LNCaP clone FGC (cell line): ENCODE results near the gene DYRK1A.

Experiments
- DNase-seq: peaks from one replicate; pipeline ENCODE4 v3.0.0-alpha.2; 2011; ENCODE audit warnings: low read depth
- H3K4me3 ChIP-seq: 2 replicates; pipeline ENCODE4 v1.5.1; 2011; ENCODE audit warnings: mild to moderate bottlenecking, low read depth, low read length, control low read depth
- TF ChIP-seq, protein P1 (sequence below): IDR thresholded peaks from 2 replicates; pipeline ENCODE4 v1.5.1; 2012; ENCODE audit warnings: mild to moderate bottlenecking; ENCODE audit not compliant: control insufficient read depth, insufficient read depth; ENCODE audit errors: extremely low read depth

Gene DYRK1A

DNA sequence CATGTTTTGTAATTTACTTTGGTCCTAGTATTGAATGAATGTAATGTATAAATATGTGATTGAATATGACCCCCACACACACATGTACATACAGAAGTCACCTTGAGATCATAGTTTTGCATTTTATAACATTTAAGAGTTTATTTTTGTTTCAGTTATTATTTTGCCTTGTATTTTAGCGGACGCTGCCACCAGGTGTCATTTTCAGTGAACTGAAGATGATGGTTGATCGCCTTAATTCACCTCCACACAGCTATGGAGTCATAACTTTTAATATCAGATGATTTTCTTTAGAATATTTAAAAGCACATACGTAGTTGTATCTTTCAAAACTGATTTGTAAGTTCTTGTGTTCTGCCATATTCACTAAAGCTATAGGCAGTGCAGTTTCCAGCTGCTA is 130.4 kb downstream of the DYRK1A start:
- no peak for DNase-seq
- H3K4me3 ChIP-seq = no peak overlapping the region
- TF ChIP-seq, protein P1, sequence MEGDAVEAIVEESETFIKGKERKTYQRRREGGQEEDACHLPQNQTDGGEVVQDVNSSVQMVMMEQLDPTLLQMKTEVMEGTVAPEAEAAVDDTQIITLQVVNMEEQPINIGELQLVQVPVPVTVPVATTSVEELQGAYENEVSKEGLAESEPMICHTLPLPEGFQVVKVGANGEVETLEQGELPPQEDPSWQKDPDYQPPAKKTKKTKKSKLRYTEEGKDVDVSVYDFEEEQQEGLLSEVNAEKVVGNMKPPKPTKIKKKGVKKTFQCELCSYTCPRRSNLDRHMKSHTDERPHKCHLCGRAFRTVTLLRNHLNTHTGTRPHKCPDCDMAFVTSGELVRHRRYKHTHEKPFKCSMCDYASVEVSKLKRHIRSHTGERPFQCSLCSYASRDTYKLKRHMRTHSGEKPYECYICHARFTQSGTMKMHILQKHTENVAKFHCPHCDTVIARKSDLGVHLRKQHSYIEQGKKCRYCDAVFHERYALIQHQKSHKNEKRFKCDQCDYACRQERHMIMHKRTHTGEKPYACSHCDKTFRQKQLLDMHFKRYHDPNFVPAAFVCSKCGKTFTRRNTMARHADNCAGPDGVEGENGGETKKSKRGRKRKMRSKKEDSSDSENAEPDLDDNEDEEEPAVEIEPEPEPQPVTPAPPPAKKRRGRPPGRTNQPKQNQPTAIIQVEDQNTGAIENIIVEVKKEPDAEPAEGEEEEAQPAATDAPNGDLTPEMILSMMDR = peak; percentile 44

DNA sequence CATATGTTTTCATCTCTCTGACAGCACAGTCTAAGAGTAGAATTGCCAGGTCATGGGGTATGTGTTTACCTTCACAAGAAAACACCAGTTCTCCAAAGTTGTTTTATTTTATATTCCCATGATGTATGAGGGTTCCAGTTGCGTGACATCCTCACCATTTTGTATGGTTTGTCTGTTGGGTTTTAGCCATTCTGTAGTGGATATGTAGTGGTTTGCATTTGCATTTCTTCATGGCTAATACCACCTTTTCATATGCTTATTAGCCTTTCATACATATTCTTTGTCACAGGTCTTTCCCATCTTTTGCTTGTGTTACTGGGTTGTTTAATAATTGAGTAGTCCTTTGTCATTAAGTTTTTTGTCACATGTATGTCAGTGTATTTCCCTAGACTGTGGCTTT is 132.1 kb downstream of the DYRK1A start:
- DNase-seq = no peak
- TF ChIP-seq, protein P1 = no peak
- H3K4me3 ChIP-seq = no peak overlapping the region

DNA sequence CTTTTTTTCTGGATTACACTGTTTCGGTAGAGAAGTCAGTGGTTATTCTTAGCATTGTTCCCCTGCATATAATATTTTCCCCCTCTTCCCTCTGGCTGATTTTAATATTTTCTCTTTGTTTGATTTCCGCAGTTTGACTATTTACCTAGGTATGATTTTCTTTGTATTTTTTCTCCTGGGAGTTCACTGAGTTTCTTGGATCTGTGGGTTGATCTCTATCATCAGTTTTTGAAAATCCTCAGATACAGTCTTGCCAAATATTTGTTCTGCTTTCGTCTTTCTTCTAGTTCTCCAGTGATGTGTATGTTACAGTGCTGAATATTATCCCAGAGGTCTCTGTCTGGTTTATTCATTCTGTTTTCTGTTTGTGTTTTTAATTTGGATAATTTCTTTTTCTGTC is 136.4 kb downstream of the DYRK1A start:
- TF ChIP-seq, protein P1 = no peak
- no peak for DNase-seq

DNA sequence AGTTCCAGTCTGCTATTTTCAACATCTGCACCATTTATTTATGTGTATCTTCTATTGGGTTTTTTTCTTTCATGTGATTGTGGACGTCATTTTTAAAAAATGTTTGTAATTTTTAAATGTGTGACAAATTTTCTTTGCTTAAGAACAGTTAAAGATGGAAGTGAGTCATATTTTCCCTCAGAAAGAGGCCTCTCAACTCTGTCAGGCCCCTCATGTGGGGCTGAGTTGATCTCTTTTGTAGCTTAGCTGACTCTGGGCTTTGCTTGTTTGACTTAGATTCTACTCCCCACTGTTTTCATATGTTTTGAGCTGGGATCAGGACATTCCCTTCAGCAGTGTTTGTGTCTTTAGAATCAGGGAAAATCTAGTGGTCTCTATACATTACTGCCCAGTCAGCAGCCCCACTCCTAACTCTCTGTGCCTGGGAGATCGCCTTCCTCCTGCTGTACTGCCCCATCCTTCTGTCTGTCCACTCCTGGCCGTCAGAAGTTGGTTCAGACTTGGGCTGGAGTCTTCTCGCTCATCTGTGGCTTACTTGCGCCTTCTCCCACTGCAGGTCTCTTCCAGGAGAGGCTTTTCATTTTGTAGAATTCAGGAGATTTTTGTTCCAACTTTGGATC is 137.4 kb downstream of the DYRK1A start:
- no peak overlapping the region for H3K4me3 ChIP-seq
- TF ChIP-seq, protein P1 = no peak
- DNase-seq = no peak

More for the DNA sequence above, 136.4 kb downstream of the DYRK1A start:
- no peak overlapping the region for H3K4me3 ChIP-seq

DNA sequence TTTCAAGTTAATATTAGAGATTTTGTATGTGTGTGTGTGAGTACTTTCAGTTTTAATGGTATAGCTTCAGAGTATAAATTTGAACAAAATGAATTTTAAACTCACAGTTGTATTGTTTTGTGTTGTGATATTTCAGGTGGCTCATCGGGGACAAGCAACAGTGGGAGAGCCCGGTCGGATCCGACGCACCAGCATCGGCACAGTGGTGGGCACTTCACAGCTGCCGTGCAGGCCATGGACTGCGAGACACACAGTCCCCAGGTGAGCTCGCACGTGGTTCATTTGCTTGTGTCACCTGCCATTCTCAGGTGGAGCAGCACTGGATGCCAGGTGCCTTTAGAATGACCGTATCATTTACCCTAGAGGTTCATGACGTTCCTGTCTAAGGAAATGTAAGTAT is 139.4 kb downstream of the DYRK1A start:
- no peak overlapping the region for H3K4me3 ChIP-seq
- TF ChIP-seq, protein P1 = no peak
- no peak for DNase-seq

DNA sequence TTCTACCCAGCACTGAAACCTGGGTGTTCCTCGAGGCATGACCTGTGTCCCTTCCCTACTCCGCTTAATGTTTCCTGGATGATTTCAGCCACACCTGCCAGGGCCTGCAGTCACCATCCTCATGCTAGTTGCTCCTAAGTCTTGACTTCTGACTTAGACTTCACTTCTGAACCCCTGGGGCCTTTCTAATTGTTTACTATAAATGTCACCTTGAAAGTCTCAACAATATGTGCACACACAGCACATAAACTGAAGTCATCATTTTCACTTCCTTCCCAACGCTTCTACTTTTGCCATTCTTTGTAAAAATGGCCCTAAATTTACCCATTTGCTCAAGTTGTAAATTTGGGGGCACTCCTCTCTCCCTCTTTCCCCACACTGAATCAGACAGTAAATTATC is 141.1 kb downstream of the DYRK1A start:
- TF ChIP-seq, protein P1 = no peak
- no peak for DNase-seq
- H3K4me3 ChIP-seq = no peak overlapping the region

DNA sequence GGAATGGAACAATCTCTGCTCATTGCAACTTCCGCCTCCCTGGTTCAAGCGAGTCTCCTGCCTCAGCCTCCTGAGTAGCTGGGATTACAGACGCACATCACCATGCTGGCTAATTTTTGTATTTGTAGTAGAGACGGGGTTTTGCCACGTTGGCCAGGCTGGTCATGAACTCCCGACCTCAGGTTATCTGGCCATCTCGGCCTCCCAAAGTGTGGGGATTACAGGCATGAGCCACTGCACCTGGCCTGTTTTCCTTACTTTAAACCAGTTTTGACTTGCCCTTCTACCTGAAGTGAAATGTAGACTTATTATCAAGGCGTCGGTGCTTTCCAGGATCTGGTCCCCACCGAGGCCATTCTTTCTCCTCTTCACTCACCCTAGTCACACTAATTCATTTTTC is 141.8 kb downstream of the DYRK1A start:
- DNase-seq = no peak
- H3K4me3 ChIP-seq = no peak overlapping the region
- TF ChIP-seq, protein P1 = no peak
